ENCODE data around the gene ZNF101. TPM values are rescaled to one million over a fixed set of nuclear protein-coding genes. Genes with fewer than 3 reads are reported as not detected.
"Not testable (repeated sequence)": the region's sequence is repeated elsewhere in the genome, so short reads cannot be mapped to it uniquely, and the experiment has no call there.

The ZNF101 gene
- total and polyA plus RNA-seq, 10 donors = 29.6 to 58.3 (median 42.0) TPM

DNA sequence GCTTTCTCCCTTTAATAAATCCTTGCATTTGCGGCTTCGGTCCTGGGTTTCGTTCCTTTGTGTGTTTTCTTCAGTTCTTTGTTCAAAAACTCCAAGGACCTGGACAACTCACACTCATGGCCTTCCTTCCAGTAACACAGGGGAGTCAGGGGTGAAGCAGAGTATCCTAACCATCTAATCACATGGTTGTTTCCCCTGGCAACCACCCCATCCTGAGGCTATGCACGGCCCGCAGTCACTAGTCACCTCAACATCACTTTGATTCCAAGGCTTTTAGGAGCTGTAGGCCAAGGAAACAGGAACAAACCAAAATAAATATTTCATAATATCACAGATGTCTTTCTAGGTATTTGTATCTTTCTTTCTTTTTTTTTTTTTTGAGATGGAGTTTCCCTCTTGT is 28.9 kb downstream of the ZNF101 start:
- no peak overlapping the region for H3K27ac ChIP-seq
- WGBS, 5 donors = 89 to 94% (median 92%) methylated on average over 5 of the region's 5 CpGs
- intact Hi-C loops (cut with DNase I; ENCODE audit: low total_unique reads) = no loop called here
- no peak overlapping the region for H3K4me3 ChIP-seq
- peaks cover 0 to 20% (median 0%) of the 10 kb centered on the region in 6 donors for H3K36me3 ChIP-seq
- H3K9me3 ChIP-seq = peaks cover 0 to 96% (median 77%) of the 10 kb centered on the region in 8 donors
- TF ChIP-seq POLR2A (IDR thresholded peaks at IDR 0.05) (no peak), POLR2AphosphoS5 (IDR thresholded peaks at IDR 0.05) (no peak)
- TF ChIP-seq, protein P1, sequence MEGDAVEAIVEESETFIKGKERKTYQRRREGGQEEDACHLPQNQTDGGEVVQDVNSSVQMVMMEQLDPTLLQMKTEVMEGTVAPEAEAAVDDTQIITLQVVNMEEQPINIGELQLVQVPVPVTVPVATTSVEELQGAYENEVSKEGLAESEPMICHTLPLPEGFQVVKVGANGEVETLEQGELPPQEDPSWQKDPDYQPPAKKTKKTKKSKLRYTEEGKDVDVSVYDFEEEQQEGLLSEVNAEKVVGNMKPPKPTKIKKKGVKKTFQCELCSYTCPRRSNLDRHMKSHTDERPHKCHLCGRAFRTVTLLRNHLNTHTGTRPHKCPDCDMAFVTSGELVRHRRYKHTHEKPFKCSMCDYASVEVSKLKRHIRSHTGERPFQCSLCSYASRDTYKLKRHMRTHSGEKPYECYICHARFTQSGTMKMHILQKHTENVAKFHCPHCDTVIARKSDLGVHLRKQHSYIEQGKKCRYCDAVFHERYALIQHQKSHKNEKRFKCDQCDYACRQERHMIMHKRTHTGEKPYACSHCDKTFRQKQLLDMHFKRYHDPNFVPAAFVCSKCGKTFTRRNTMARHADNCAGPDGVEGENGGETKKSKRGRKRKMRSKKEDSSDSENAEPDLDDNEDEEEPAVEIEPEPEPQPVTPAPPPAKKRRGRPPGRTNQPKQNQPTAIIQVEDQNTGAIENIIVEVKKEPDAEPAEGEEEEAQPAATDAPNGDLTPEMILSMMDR (IDR thresholded peaks at IDR 0.05 in 8 of 11, conservative IDR thresholded peaks at IDR 0.05 in 3 of 11) = no peak
- no peaks in the 10 kb centered on the region for H3K27me3 ChIP-seq (replicated peaks in 1 of 7)
- no peak for DNase-seq
- no peaks in the 10 kb centered on the region for H3K4me1 ChIP-seq

DNA sequence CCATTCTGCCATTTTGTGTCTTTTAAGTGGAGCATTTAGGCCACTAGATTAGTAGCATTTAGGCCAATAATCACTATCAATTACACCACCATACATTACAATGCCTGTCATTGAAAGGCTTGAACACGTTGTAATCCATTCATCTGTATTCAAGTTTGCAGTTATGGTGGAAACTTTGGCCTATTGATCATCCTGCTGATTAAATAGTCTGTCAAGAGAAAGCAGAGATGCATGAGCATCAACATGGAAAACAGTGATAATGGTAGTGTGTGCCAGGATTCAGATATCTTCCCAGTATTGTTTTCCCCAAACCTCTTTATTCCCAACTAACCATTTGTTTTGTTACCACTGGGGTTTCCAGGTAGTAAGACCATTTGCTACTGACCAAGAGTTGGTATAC is 31.9 kb downstream of the ZNF101 start:
- intact Hi-C loops (cut with DNase I; ENCODE audit: low total_unique reads); H3K4me3 ChIP-seq; DNase-seq; H3K27me3 ChIP-seq (replicated peaks in 1 of 7); H3K27ac ChIP-seq; H3K4me1 ChIP-seq: not testable (repeated sequence)
- H3K36me3 ChIP-seq = peaks cover 0 to 46% (median 5%) of the 10 kb centered on the region in 6 donors
- H3K9me3 ChIP-seq = peaks cover 0 to 100% (median 92%) of the 10 kb centered on the region in 8 donors
- 95 to 97% (median 96%) methylated on average over 1 of the region's 1 CpG for WGBS, 5 donors

DNA sequence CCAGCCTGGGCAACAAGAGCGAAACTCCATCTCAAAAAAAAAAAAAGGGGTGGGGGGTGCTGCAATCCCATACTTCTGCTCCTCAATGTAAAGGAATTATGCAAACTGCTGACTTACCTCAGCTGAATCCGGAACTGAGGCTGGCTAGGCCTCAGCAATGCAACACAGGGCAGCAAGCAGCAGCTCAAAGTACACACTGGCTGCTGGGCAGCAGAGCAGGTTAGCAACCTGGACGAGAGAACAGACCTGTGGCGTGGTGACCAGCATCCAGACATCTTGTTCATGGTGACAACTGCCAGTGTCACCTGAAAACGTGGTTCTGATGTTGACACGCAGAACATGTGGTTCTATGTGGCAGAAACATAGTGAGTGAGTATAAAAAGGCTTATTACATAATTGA is 36.2 kb downstream of the ZNF101 start:
- H3K36me3 ChIP-seq = peaks cover 3 to 62% (median 7%) of the 10 kb centered on the region in 6 donors
- 81 to 91% (median 89%) methylated on average over 5 to 6 of the region's 6 CpGs for WGBS, 5 donors
- H3K27ac ChIP-seq = no peak overlapping the region
- peaks cover 21 to 100% (median 99%) of the 10 kb centered on the region in 8 donors for H3K9me3 ChIP-seq
- no peak for DNase-seq
- TF ChIP-seq POLR2A (IDR thresholded peaks at IDR 0.05) = no peak
- TF ChIP-seq, protein P1 (IDR thresholded peaks at IDR 0.05 in 8 of 11, conservative IDR thresholded peaks at IDR 0.05 in 3 of 11) = no peak
- no peak for TF ChIP-seq POLR2AphosphoS5 (IDR thresholded peaks at IDR 0.05)
- no peaks in the 10 kb centered on the region for H3K4me1 ChIP-seq
- H3K4me3 ChIP-seq = no peak overlapping the region
- no peaks in the 10 kb centered on the region for H3K27me3 ChIP-seq (replicated peaks in 1 of 7)
- intact Hi-C loops (cut with DNase I; ENCODE audit: low total_unique reads) = no loop called here

DNA sequence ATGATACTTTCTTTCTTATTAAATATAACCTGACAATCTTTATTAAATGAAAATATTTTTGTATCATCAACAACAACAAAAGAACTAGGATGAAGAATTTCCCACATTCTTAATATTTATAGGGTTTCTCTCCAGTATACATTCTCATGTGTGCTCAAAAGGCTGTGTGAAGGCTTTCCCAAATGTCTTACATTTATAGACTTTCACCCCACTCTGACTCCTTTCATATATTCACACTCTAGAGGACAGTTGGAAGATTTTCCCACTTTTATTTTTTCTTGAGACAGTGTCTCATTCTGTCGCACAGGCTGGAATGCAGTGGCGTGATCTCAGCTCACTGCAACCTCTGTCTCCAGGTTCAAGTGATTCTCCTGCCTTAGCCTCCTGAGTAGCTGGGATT is 41.9 kb downstream of the ZNF101 start:
- Histone ChIP-seq H3K4me1 (no peaks in the 10 kb centered on the region), H3K9me3 (peaks cover 72 to 100% (median 100%) of the 10 kb centered on the region in 8 donors), H3K27me3 (replicated peaks in 1 of 7) (no peaks in the 10 kb centered on the region), H3K4me3 (no peak overlapping the region), H3K27ac (no peak overlapping the region), H3K36me3 (peaks cover 20 to 76% (median 48%) of the 10 kb centered on the region in 6 donors)
- intact Hi-C loops (cut with DNase I; ENCODE audit: low total_unique reads) = no loop called here
- TF ChIP-seq POLR2AphosphoS5 (IDR thresholded peaks at IDR 0.05) (no peak), POLR2A (IDR thresholded peaks at IDR 0.05) (no peak)
- TF ChIP-seq, protein P1 (IDR thresholded peaks at IDR 0.05 in 8 of 11, conservative IDR thresholded peaks at IDR 0.05 in 3 of 11) = no peak
- DNase-seq = no peak
- 96 to 100% (median 100%) methylated on average over 2 of the region's 2 CpGs for whole genome bisulfite sequencing, 5 donors
